GM12878 (cell line): Measurements from ENCODE around the gene HSFX4. TPM values are rescaled to one million over a fixed set of nuclear protein-coding genes. Genes with fewer than 3 reads are reported as not detected.

Experiments
- CHD4 ChIP-seq: fragments of 200-600 bp; sonication (generic); IDR thresholded peaks from 2 replicates; pipeline ENCODE4 v1.6.1; 2016; ENCODE audit warnings: mild to moderate bottlenecking
- CREB1 ChIP-seq: IDR thresholded peaks from 2 replicates; pipeline ENCODE4 v1.6.1; 2012; ENCODE audit warnings: low read depth, mild to moderate bottlenecking, inconsistent platforms
- CREM ChIP-seq: IDR thresholded peaks from 2 replicates; pipeline ENCODE4 v1.6.1; 2014; ENCODE audit warnings: antibody characterized with exemption, low read depth
- EP300 ChIP-seq, 2 experiments: fragments of 150-350 bp in 1 of 2; IDR thresholded peaks; 2 replicates each; pipeline ENCODE4 v1.6.1; 2011 to 2012; ENCODE audit warnings: low read depth in 2 of 2, low read length in 2 of 2, borderline replicate concordance in 1 of 2, improper control_type of control experiment in 1 of 2, inconsistent platforms in 1 of 2; ENCODE audit not compliant: control insufficient read depth in 1 of 2
- FOXK2 ChIP-seq: fragments of 450-650 bp; IDR thresholded peaks from 2 replicates; pipeline ENCODE4 v1.6.1; 2017; ENCODE audit warnings: mild to moderate bottlenecking, moderate library complexity
- IKZF2 ChIP-seq, 2 experiments: fragments of 450-650 bp; IDR thresholded peaks; 2 replicates each; pipeline ENCODE4 v1.6.1; 2017; ENCODE audit warnings: mild to moderate bottlenecking in 2 of 2, moderate library complexity in 2 of 2
- IRF4 ChIP-seq: IDR thresholded peaks from 2 replicates; pipeline ENCODE4 v1.6.1; 2011; ENCODE audit warnings: low read depth, low read length
- KAT2A ChIP-seq: conservative IDR thresholded peaks from 2 replicates; pipeline ENCODE4 v1.6.1; 2011; ENCODE audit warnings: low read depth, low read length; ENCODE audit not compliant: control insufficient read depth
- MTA3 ChIP-seq: IDR thresholded peaks from 2 replicates; pipeline ENCODE4 v1.6.1; 2012; ENCODE audit warnings: low read length, inconsistent platforms, borderline replicate concordance
- NFYA ChIP-seq: IDR thresholded peaks from 2 replicates; pipeline ENCODE4 v1.6.1; 2011; ENCODE audit warnings: low read depth, mild to moderate bottlenecking, low read length, improper control_type of control experiment, borderline replicate concordance
- NR2C1 ChIP-seq: fragments of 450-650 bp; IDR thresholded peaks from 2 replicates; pipeline ENCODE4 v1.6.1; 2017; ENCODE audit warnings: antibody characterized with exemption, mild to moderate bottlenecking, moderate library complexity
- PAX5 ChIP-seq: IDR thresholded peaks from 2 replicates; pipeline ENCODE4 v1.6.1; 2011; ENCODE audit warnings: low read depth, low read length, borderline replicate concordance
- RAD21 ChIP-seq: IDR thresholded peaks from 2 replicates; pipeline ENCODE4 v1.6.1; 2011; ENCODE audit warnings: mild to moderate bottlenecking, low read depth, low read length, moderate library complexity; ENCODE audit not compliant: insufficient read depth
- RUNX3 ChIP-seq: IDR thresholded peaks from 2 replicates; pipeline ENCODE4 v1.6.1; 2012; ENCODE audit warnings: low read length, inconsistent platforms
- WRNIP1 ChIP-seq: IDR thresholded peaks from 2 replicates; pipeline ENCODE4 v1.6.1; 2011; ENCODE audit warnings: low read depth, low read length, improper control_type of control experiment, borderline replicate concordance
- ZNF274 ChIP-seq: IDR thresholded peaks from one replicate; pipeline ENCODE4 v1.8.0; 2011; ENCODE audit not compliant: insufficient read length, insufficient read depth
- ZNF384 ChIP-seq: IDR thresholded peaks from 2 replicates; pipeline ENCODE4 v1.6.1; 2012; ENCODE audit warnings: low read depth, mild to moderate bottlenecking, low read length, improper control_type of control experiment, borderline replicate concordance
- polyA plus RNA-seq, 11 experiments: library from polyadenylated mRNA; depleted of rRNA in 4 of 11; unstranded in 6 of 11; stranded (reverse) in 5 of 11; fragments of >200 nt; fragmentation: Nextera tagmentation in 4 of 11; fragmentation: Illumina TruSeq in 1 of 11; extraction: Ambion mirVana in 4 of 11; extraction: Trizol in 1 of 11; gene quantifications; 1 replicate in 1 of 11; 2 replicates in 10 of 11; pipeline versions ENCODE4 v1.2.1 to v1.2.3, GENCODE V29; 2011 to 2016; ENCODE audit warnings: inconsistent platforms in 2 of 11, missing spikeins in 2 of 11, low read depth in 1 of 11
- total RNA-seq, 4 experiments: library from RNA; depleted of rRNA in 3 of 4; stranded (reverse); fragments of >200 nt in 3 of 4; fragmentation: Illumina TruSeq in 1 of 4; extraction: Trizol in 1 of 4; gene quantifications; 2 replicates each; pipeline versions ENCODE4 v1.2.1 to v1.2.3, GENCODE V29; 2013 to 2021
- TF ChIP-seq, protein P1 (sequence below): fragments of 450-650 bp; formaldehyde crosslinking; IDR thresholded peaks from 2 replicates; pipeline ENCODE4 v1.4.0; 2022; ENCODE audit warnings: mild to moderate bottlenecking, moderate library complexity
- TF ChIP-seq, protein P2 (sequence below): IDR thresholded peaks from 2 replicates; pipeline ENCODE4 v1.6.1; 2012; ENCODE audit warnings: low read length, inconsistent platforms
- TF ChIP-seq, protein P3 (sequence below): fragments of 450-650 bp; IDR thresholded peaks from 2 replicates; pipeline ENCODE4 v1.6.1; 2016; ENCODE audit warnings: mild to moderate bottlenecking
- TF ChIP-seq, protein P4 (sequence below): IDR thresholded peaks from 2 replicates; pipeline ENCODE4 v1.6.1; 2012; ENCODE audit warnings: low read depth, low read length, improper control_type of control experiment
- TF ChIP-seq, protein P5 (sequence below), 3 experiments: IDR thresholded peaks in 2 of 3; conservative IDR thresholded peaks in 1 of 3; 2 replicates each; pipeline ENCODE4 v1.5.1; 2011; ENCODE audit warnings: low read depth in 3 of 3, low read length in 3 of 3, mild to moderate bottlenecking in 3 of 3, control low read depth in 2 of 3, moderate library complexity in 2 of 3, inconsistent platforms in 1 of 3, mixed read lengths in 1 of 3; ENCODE audit not compliant: control insufficient read depth in 2 of 3, insufficient read depth in 1 of 3; ENCODE audit errors: extremely low read depth in 1 of 3

Gene HSFX4
- total and polyA plus RNA-seq, 10 of the 15 experiments (the other 5 are each of a cell fraction or from before 2014, with no cell fraction given): 0.11 to 0.24 (median 0.21) TPM; not detected in 6

DNA sequence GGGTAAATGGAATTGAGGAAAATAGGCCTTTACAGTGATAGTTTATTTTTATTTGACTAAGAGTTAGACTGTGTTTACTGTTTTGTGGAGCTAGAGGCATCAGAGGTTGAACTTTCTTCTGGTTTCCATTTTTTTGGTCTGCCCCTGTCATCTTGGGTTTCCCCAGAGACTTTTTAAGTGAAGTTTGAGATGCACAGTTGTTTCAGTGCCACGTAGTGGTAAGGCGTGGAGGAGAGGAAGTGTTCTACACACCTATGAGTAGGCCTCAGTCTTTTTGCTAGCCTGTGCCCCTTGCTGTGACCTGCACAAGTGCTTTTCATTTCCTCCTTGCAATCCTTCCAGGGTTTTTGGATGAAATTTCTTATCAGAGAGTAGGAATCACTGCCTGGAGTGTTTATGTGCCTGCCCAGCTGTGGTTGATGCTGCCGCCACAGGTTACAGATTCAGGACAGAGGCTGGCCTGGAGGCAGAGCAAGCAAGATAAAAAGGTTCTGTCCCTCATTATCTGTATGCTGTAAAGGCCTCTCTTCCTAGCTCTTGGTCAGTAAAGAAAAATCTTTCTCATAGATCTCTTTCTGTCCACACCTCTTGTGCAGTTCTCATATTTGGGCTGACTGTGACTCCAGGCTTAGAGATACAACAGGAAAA, 12.5 kb upstream of the HSFX4 start (continued):
- TF ChIP-seq, protein P1, sequence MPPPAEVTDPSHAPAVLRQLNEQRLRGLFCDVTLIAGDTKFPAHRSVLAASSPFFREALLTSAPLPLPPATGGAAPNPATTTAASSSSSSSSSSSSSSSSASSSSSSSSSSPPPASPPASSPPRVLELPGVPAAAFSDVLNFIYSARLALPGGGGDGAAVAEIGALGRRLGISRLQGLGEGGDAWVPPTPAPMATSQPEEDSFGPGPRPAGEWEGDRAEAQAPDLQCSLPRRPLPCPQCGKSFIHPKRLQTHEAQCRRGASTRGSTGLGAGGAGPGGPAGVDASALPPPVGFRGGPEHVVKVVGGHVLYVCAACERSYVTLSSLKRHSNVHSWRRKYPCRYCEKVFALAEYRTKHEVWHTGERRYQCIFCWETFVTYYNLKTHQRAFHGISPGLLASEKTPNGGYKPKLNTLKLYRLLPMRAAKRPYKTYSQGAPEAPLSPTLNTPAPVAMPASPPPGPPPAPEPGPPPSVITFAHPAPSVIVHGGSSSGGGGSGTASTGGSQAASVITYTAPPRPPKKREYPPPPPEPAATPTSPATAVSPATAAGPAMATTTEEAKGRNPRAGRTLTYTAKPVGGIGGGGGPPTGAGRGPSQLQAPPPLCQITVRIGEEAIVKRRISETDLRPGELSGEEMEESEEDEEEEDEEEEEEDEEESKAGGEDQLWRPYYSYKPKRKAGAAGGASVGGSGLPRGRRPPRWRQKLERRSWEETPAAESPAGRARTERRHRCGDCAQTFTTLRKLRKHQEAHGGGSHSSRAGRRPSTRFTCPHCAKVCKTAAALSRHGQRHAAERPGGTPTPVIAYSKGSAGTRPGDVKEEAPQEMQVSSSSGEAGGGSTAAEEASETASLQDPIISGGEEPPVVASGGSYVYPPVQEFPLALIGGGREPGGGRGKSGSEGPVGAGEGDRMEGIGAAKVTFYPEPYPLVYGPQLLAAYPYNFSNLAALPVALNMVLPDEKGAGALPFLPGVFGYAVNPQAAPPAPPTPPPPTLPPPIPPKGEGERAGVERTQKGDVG (CRISPR knock-in tag): no peak
- TF ChIP-seq CHD4 (no peak), CREM (no peak), KAT2A (no peak), IKZF2 (IDR thresholded peaks at IDR 0.05) (0 out of 4 replicates have a peak, but pooled peaks of 1 of the 2 experiments have one; percentile 26), NR2C1 (no peak), ZNF274 (no peak), RAD21 (peak; percentile 55), FOXK2 (no peak), WRNIP1 (no peak), EP300 (IDR thresholded peaks at IDR 0.05; ENCODE audit: borderline replicate concordance in 1 of 2, control insufficient read depth in 1 of 2, low read depth in 2 of 2, low read length in 2 of 2) (no peak), NFYA (no peak), RUNX3 (peak; percentile 11; the same call in 1 of the 2 replicates), CREB1 (peak; percentile 41; the same call in 1 of the 2 replicates), ZNF384 (no peak), IRF4 (no peak), PAX5 (no peak), MTA3 (no peak)
- TF ChIP-seq, protein P2, sequence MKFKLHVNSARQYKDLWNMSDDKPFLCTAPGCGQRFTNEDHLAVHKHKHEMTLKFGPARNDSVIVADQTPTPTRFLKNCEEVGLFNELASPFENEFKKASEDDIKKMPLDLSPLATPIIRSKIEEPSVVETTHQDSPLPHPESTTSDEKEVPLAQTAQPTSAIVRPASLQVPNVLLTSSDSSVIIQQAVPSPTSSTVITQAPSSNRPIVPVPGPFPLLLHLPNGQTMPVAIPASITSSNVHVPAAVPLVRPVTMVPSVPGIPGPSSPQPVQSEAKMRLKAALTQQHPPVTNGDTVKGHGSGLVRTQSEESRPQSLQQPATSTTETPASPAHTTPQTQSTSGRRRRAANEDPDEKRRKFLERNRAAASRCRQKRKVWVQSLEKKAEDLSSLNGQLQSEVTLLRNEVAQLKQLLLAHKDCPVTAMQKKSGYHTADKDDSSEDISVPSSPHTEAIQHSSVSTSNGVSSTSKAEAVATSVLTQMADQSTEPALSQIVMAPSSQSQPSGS: no peak
- TF ChIP-seq, protein P3, sequence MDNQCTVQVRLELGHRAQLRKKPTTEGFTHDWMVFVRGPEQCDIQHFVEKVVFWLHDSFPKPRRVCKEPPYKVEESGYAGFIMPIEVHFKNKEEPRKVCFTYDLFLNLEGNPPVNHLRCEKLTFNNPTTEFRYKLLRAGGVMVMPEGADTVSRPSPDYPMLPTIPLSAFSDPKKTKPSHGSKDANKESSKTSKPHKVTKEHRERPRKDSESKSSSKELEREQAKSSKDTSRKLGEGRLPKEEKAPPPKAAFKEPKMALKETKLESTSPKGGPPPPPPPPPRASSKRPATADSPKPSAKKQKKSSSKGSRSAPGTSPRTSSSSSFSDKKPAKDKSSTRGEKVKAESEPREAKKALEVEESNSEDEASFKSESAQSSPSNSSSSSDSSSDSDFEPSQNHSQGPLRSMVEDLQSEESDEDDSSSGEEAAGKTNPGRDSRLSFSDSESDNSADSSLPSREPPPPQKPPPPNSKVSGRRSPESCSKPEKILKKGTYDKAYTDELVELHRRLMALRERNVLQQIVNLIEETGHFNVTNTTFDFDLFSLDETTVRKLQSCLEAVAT: peak; percentile 82
- TF ChIP-seq, protein P4, sequence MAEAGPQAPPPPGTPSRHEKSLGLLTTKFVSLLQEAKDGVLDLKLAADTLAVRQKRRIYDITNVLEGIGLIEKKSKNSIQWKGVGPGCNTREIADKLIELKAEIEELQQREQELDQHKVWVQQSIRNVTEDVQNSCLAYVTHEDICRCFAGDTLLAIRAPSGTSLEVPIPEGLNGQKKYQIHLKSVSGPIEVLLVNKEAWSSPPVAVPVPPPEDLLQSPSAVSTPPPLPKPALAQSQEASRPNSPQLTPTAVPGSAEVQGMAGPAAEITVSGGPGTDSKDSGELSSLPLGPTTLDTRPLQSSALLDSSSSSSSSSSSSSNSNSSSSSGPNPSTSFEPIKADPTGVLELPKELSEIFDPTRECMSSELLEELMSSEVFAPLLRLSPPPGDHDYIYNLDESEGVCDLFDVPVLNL: no peak
- TF ChIP-seq, protein P5, sequence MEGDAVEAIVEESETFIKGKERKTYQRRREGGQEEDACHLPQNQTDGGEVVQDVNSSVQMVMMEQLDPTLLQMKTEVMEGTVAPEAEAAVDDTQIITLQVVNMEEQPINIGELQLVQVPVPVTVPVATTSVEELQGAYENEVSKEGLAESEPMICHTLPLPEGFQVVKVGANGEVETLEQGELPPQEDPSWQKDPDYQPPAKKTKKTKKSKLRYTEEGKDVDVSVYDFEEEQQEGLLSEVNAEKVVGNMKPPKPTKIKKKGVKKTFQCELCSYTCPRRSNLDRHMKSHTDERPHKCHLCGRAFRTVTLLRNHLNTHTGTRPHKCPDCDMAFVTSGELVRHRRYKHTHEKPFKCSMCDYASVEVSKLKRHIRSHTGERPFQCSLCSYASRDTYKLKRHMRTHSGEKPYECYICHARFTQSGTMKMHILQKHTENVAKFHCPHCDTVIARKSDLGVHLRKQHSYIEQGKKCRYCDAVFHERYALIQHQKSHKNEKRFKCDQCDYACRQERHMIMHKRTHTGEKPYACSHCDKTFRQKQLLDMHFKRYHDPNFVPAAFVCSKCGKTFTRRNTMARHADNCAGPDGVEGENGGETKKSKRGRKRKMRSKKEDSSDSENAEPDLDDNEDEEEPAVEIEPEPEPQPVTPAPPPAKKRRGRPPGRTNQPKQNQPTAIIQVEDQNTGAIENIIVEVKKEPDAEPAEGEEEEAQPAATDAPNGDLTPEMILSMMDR (IDR thresholded peaks at IDR 0.05 in 2 of 3, conservative IDR thresholded peaks at IDR 0.05 in 1 of 3; ENCODE audit: control insufficient read depth in 2 of 3, extremely low read depth in 1 of 3, insufficient read depth in 1 of 3, low read depth in 3 of 3, low read length in 3 of 3): peak in 2 of 3 experiments; percentile 14 to 35; a peak in 4 of 6 replicates
